Left hindlimb (tissue), 1 donor: Measurements from ENCODE around the gene PTH2R.
"Not testable (repeated sequence)": the region's sequence is repeated elsewhere in the genome, so short reads cannot be mapped to it uniquely, and the experiment has no call there.

Experiments used
- DNase-seq: peaks from one replicate; pipeline ENCODE4 v3.0.0-alpha.2; 2018

Gene PTH2R

GRCh38 chr2:208392300-208392699 lies 14.3 kb upstream of the PTH2R start:
- no peak for DNase-seq

DNA sequence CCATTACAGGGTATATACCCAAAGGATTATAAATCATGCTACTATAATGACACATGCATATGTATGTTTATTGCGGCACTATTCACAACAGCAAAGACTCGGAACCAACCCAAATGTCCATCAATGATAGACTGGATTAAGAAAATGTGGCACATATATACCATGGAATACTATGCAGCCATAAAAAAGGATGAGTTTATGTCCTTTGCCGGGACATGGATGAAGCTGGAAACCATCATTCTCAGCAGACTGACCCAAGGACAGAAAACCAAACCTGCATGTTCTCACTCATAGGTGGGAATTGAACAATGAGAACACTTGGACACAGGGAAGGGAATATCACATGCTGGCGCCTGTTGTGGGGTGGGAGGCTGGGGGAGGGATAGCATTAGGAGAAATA lies 9.8 kb upstream of the PTH2R start:
- not testable (repeated sequence) for DNase-seq

DNA sequence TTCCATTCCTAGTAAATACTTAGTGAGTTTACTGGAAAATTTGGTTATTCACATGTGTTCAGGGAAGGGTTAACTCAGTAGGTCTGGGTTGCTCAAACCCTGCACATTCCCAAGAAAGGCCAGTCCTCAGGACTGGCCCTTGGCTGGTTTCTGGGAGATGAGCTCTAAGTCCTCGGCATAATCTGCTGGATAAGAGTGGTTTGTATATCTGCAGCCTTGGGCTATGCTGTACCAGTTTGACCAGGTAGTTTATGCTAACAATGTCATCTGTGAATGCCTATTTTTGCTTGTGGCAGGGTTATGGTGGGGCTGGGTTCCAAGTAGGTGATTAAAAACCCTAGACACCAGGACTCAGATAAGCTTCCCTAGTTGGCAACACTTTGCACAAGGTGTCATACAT lies 7.4 kb upstream of the PTH2R start:
- no peak for DNase-seq

GRCh38 chr2:208407667-208408066 lies 1.1 kb downstream of the PTH2R start:
- peak; percentile 40 for DNase-seq

GRCh38 chr2:208413931-208414330 lies 7.3 kb downstream of the PTH2R start:
- no peak for DNase-seq

DNA sequence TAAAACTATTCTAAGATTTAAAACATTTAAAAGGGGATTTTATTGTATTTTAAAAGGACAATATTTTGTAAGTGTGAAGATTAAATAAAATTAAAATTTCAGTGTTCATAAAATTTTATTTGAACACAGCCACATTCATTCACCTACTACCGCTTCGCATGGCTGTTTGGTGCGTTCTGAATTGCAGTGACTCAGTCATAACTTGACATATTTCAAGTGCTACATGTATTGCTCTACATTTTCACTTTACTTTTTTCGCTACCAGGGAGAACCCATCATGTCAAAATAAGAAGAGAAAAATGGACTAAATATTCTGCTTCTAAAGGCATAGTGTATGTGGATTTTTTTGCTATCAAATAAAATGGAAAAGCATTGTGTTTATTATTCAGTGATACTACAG lies 8.7 kb downstream of the PTH2R start:
- DNase-seq = no peak

GRCh38 chr2:208415897-208416296 lies 9.3 kb downstream of the PTH2R start:
- no peak for DNase-seq

GRCh38 chr2:208426412-208427045 lies 19.9 kb downstream of the PTH2R start:
- DNase-seq = no peak

DNA sequence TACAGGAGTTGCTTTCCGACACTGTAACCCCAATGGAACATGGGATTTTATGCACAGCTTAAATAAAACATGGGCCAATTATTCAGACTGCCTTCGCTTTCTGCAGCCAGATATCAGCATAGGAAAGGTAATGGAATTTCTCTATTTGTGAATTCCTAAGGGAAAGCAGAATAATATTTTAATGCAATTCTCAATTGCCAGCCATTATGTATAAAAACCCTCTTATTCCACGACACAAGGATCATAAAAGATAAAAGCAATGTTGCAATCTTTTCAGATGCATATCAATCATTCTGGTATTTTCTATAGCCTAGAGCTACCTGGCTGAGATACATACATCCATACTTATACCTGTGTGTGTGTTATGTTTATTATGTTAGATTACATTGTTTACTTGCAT lies 31.2 kb downstream of the PTH2R start:
- no peak for DNase-seq

- DNase-seq = no peak
Observed at GRCh38 chr2:208440716-208441115, 34.1 kb downstream of the PTH2R start.

GRCh38 chr2:208441951-208442350 lies 35.4 kb downstream of the PTH2R start:
- DNase-seq = no peak

DNA sequence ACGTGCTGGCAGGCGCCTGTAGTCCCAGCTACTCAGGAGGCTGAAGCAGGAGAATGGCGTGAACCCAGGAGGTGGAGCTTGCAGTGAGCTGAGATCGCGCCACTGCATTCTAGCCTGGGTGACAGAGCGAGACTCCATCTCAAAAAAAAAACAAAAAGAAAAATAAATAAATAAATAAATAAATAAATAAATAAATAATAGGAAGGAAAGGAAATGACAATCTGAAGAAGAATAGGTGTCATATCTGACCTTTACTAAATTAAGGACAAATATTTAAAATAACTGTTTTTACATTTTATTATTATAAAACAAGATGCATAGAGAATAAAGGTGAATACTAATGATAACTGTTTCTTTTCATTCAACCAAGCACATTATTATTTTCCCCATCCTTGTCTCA lies 40.9 kb downstream of the PTH2R start:
- not testable (repeated sequence) for DNase-seq

- DNase-seq = no peak
Observed at GRCh38 chr2:208451061-208451460, 44.5 kb downstream of the PTH2R start.

- no peak for DNase-seq
Observed at GRCh38 chr2:208454861-208455260, 48.3 kb downstream of the PTH2R start.

GRCh38 chr2:208463721-208464120 lies 57.1 kb downstream of the PTH2R start:
- no peak for DNase-seq

GRCh38 chr2:208464205-208464604 lies 57.6 kb downstream of the PTH2R start:
- DNase-seq = no peak

GRCh38 chr2:208466151-208466919 lies 59.7 kb downstream of the PTH2R start:
- no peak for DNase-seq

- DNase-seq = no peak
Observed at GRCh38 chr2:208466920-208467298, 60.3 kb downstream of the PTH2R start.

- no peak for DNase-seq
Observed at GRCh38 chr2:208467564-208467963, 61.0 kb downstream of the PTH2R start.

GRCh38 chr2:208477741-208478140 lies 71.1 kb downstream of the PTH2R start:
- DNase-seq = no peak

- DNase-seq = no peak
Observed at GRCh38 chr2:208479342-208479741, 72.8 kb downstream of the PTH2R start.

DNA sequence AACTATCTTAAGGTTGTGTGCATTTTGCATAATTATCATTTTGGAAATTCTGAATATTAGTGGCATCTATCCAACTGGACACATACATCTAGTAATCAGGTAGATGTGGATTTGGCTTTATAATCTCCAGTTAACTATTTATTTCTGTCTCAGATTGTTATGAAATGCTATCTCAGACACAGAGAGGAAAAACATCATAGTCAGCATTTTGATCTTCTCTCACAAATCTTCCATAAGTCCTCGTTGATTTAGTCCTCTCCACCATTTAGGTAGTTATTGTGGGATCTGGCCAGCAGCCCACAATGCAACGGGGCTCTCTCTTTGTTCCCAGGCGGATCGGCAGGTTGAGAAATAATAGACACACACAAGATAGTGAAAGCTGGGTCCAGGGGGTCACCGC lies 75.4 kb downstream of the PTH2R start:
- DNase-seq = not testable (repeated sequence)

DNA sequence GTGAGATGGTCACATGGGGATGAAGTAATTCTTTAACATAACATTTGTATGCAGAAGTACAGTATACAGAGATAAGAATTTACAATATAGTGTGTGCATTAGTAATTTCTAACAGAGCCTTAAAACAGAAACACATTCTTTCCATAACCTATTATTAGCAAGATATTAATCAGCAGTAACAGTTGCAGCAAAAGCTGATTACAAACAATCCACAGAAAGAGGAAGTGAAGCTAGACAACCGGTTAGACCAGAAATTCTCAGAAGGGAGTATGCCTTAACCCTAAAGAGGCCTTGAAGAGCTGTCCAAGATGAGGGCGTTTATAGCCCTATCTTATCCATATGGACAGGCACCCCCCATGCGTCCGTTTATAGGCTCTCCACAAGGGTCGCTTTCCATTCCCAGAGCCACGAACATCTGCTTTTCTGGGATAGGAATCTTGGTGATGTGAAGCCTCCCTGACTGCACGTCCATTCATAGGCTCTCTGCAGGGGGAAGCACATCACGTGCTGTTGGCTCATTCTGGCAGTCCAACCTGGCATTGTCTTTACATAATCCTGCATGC lies 75.9 kb downstream of the PTH2R start:
- DNase-seq = not testable (repeated sequence)

DNA sequence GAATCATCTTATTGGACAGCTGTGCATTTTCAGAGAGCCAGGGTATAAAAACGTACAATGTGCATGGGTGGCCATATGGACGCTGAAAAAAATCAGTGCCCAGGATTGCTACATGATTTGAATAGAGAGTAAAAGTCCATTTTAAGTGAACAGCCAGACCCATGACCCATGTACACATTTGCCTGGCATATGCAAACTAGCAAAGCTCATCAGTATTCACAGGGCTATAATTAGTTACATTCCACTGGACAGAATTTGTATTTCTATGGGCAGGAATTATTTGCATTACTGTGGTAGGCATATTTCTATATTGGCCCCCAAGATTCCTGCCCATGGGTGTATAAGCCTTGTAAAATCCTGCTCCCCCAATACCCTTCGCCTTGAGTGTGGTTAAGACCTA lies 78.8 kb downstream of the PTH2R start:
- DNase-seq = no peak
